ENCODE data around the gene KLRC3. TPM values are rescaled to one million over a fixed set of nuclear protein-coding genes. Genes with fewer than 3 reads are reported as not detected.
"Not testable (repeated sequence)": the region's sequence is repeated elsewhere in the genome, so short reads cannot be mapped to it uniquely, and the experiment has no call there.

Gene KLRC3
- total RNA-seq, 3 donors from 2014 or later (not counting 1 experiment from before 2014, with no cell fraction given) = 10.7 to 69.1 (median 49.8) TPM

GRCh38 chr12:10425938-10426337 lies 5.5 kb upstream of the KLRC3 start:
- DNase-seq; H3K27ac ChIP-seq (ENCODE audit: low read length); intact Hi-C loops (cut with micrococcal nuclease); H3K4me3 ChIP-seq (ENCODE audit: low read length); H3K4me1 ChIP-seq (ENCODE audit: control insufficient read depth, insufficient read depth, low read length); H3K36me3 Mint-ChIP-seq; H3K4me3 Mint-ChIP-seq; H3K27me3 Mint-ChIP-seq (ENCODE audit: low read depth in 2 of 2); H3K4me1 Mint-ChIP-seq; ATAC-seq; H3K27me3 ChIP-seq (ENCODE audit: control insufficient read depth, insufficient read depth, low read length); H3K36me3 ChIP-seq (ENCODE audit: control insufficient read depth, insufficient read depth, low read length); H3K9me3 Mint-ChIP-seq; H3K9me3 ChIP-seq (ENCODE audit: control insufficient read depth, insufficient read depth, low read length): not testable (repeated sequence)
- peak overlapping the region in 1 of 2 donors; percentile 67 for H3K27ac Mint-ChIP-seq
- WGBS (ENCODE audit: insufficient coverage) = 96% methylated on average over 6 of the region's 8 CpGs

DNA sequence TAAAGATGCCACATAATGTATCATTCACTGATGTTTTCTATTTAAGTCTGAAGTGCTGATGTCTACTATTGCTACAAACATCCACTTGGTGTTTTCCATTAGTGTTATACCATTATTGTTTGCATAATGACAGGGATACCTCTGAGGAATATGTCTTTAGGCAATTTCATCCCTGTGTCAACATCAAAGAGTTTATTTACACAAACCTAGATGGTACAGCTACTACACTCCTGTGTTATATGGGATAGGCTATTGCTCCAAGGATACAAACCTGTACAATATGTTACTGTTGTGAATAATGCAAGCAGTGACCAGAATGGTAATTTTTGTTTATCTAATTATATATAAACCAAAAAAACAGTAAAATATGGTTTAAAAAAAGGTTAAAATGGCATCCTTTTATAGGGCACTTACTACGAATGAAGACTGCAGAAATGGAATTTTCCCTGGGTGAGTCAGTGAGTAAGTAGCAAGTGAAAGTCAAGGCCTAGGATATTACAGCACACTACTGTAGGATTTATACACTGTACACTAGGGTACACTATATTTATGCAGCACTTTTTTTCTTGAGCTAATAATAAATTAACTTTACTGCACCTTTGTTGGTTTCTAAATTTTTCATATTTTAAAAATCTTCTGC lies 4.0 kb upstream of the KLRC3 start:
- H3K36me3 Mint-ChIP-seq; H3K9me3 Mint-ChIP-seq; H3K27me3 Mint-ChIP-seq (ENCODE audit: low read depth in 2 of 2); H3K4me3 Mint-ChIP-seq; H3K4me1 ChIP-seq (ENCODE audit: control insufficient read depth, insufficient read depth, low read length); DNase-seq; H3K27ac Mint-ChIP-seq; H3K4me3 ChIP-seq (ENCODE audit: low read length); H3K27me3 ChIP-seq (ENCODE audit: control insufficient read depth, insufficient read depth, low read length); H3K27ac ChIP-seq (ENCODE audit: low read length); H3K36me3 ChIP-seq (ENCODE audit: control insufficient read depth, insufficient read depth, low read length); H3K4me1 Mint-ChIP-seq; intact Hi-C loops (cut with micrococcal nuclease); H3K9me3 ChIP-seq (ENCODE audit: control insufficient read depth, insufficient read depth, low read length): not testable (repeated sequence)
- ATAC-seq = peak in 1 of 3 donors; percentile 24
- no CpG with 5 or more reads among the region's 1 CpG for WGBS (ENCODE audit: insufficient coverage)

DNA sequence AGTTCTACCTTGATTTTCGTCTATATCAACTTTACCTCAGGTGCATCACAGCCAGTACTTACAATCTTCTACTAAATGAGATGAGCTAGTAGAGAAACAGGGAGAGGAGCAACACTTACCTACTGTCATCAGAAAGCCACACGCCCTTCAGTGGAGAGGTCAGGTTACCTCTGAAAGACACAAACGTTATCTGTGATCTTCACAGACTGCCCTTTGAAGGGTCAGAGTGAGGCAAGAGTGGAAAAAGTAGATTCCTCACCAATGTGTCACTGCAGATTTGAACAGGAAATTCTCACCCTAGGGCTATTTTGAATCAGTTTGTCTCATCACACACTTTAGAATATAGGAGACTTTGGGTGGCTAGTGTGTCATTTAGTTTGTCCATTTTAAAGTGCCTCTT lies 1.8 kb upstream of the KLRC3 start:
- H3K36me3 Mint-ChIP-seq; H3K27me3 ChIP-seq (ENCODE audit: control insufficient read depth, insufficient read depth, low read length); H3K27me3 Mint-ChIP-seq (ENCODE audit: low read depth in 2 of 2); H3K9me3 ChIP-seq (ENCODE audit: control insufficient read depth, insufficient read depth, low read length); DNase-seq; H3K4me1 Mint-ChIP-seq; H3K4me3 ChIP-seq (ENCODE audit: low read length); H3K36me3 ChIP-seq (ENCODE audit: control insufficient read depth, insufficient read depth, low read length); H3K9me3 Mint-ChIP-seq; H3K27ac ChIP-seq (ENCODE audit: low read length); intact Hi-C loops (cut with micrococcal nuclease); H3K4me1 ChIP-seq (ENCODE audit: control insufficient read depth, insufficient read depth, low read length); H3K4me3 Mint-ChIP-seq: not testable (repeated sequence)
- H3K27ac Mint-ChIP-seq = peak overlapping the region in 1 of 2 donors; percentile 47
- ATAC-seq = peak; percentile 72 to 89 (median 81)
- WGBS (ENCODE audit: insufficient coverage) = no CpG with 5 or more reads among the region's 3 CpGs

- H3K36me3 Mint-ChIP-seq = no peaks in the 10 kb centered on the region
- 0% methylated on average over 1 of the region's 1 CpG for WGBS (ENCODE audit: insufficient coverage)
- H3K27ac Mint-ChIP-seq = peak within 1 kb of the TSS; percentile 74 to 84
- Histone ChIP-seq H3K27ac (ENCODE audit: low read length) (peak within 1 kb of the TSS; percentile 38), H3K27me3 (ENCODE audit: control insufficient read depth, insufficient read depth, low read length) (no peaks in the 10 kb centered on the region), H3K4me1 (ENCODE audit: control insufficient read depth, insufficient read depth, low read length) (peaks cover 13% of the 10 kb centered on the region), H3K9me3 (ENCODE audit: control insufficient read depth, insufficient read depth, low read length) (no peaks in the 10 kb centered on the region), H3K36me3 (ENCODE audit: control insufficient read depth, insufficient read depth, low read length) (peaks cover 54% of the 10 kb centered on the region), H3K4me3 (ENCODE audit: low read length) (peak within 1 kb of the TSS; percentile 31)
- intact Hi-C loops (cut with micrococcal nuclease) = loop anchor here (5.0 kb wide), 1 partner anchor 37 kb away; no protein-coding TSS in a partner anchor
- peak in 1 of 2 donors; percentile 34 for DNase-seq
- H3K9me3 Mint-ChIP-seq = no peaks in the 10 kb centered on the region
- H3K4me1 Mint-ChIP-seq = peaks cover 8 to 21% of the 10 kb centered on the region in 2 donors
- H3K27me3 Mint-ChIP-seq (ENCODE audit: low read depth in 2 of 2) = no peaks in the 10 kb centered on the region
- peak; percentile 42 to 75 (median 61) for ATAC-seq
- H3K4me3 Mint-ChIP-seq = peak within 1 kb of the TSS; percentile 81
- TF ChIP-seq CTCF (IDR thresholded peaks at IDR 0.05) = no peak
Observed at GRCh38 chr12:10409392-10409791, 11.0 kb downstream of the KLRC3 start, which contains the start of gene KLRC4. KLRC4 (minus strand) TSS chr12:10409757; CDS start chr12:10409575, 182 bp downstream.

GRCh38 chr12:10408842-10409241 lies 11.6 kb downstream of the KLRC3 start:
- no peak overlapping the region for H3K27ac ChIP-seq (ENCODE audit: low read length)
- Mint-ChIP-seq H3K4me1 (peaks cover 8 to 21% of the 10 kb centered on the region in 2 donors), H3K4me3 (peak overlapping the region; percentile 81), H3K36me3 (no peaks in the 10 kb centered on the region), H3K27ac (peak overlapping the region; percentile 74 to 84), H3K27me3 (ENCODE audit: low read depth in 2 of 2) (no peaks in the 10 kb centered on the region), H3K9me3 (no peaks in the 10 kb centered on the region)
- peak overlapping the region; percentile 31 for H3K4me3 ChIP-seq (ENCODE audit: low read length)
- DNase-seq (no peak), ATAC-seq (no peak)
- peaks cover 58% of the 10 kb centered on the region for H3K36me3 ChIP-seq (ENCODE audit: control insufficient read depth, insufficient read depth, low read length)
- peaks cover 13% of the 10 kb centered on the region for H3K4me1 ChIP-seq (ENCODE audit: control insufficient read depth, insufficient read depth, low read length)
- H3K27me3 ChIP-seq (ENCODE audit: control insufficient read depth, insufficient read depth, low read length) = no peaks in the 10 kb centered on the region
- WGBS (ENCODE audit: insufficient coverage) = 59% methylated on average over 2 of the region's 3 CpGs
- TF ChIP-seq CTCF (IDR thresholded peaks at IDR 0.05) = no peak
- intact Hi-C loops (cut with micrococcal nuclease) = loop anchor here (5.0 kb wide), 1 partner anchor 37 kb away; no protein-coding TSS in a partner anchor
- no peaks in the 10 kb centered on the region for H3K9me3 ChIP-seq (ENCODE audit: control insufficient read depth, insufficient read depth, low read length)
